Aorta (tissue), 5 donors: ENCODE results near the gene DDR2. TPM values are rescaled to one million over a fixed set of nuclear protein-coding genes. Genes with fewer than 3 reads are reported as not detected.
A peak's percentile ranks its signal among the peaks of the same experiment; 100 is the strongest.

Experiments used
- ATAC-seq: fragments of 200-7000 bp; cut with Tn5 transposase; one replicate; pipeline ENCODE4 v1.9.1; 2022; ENCODE audit warnings: moderate library complexity; ENCODE audit not compliant: low FRiP score
- DNase-seq, 2 donors: peaks; one replicate each; pipeline ENCODE4 v3.0.0-alpha.2; 2020
- H3K27ac ChIP-seq, 2 donors: one replicate each; pipeline ENCODE4 v1.5.1; 2013; ENCODE audit warnings: low read length in 2 of 2, mild to moderate bottlenecking in 2 of 2, moderate library complexity in 2 of 2, control low read depth in 1 of 2, inconsistent platforms in 1 of 2, low read depth in 1 of 2
- H3K27me3 ChIP-seq, 2 donors: one replicate each; pipeline ENCODE4 v1.6.1; 2013; ENCODE audit warnings: control low read depth in 1 of 2, low read length in 1 of 2, mild to moderate bottlenecking in 1 of 2, moderate library complexity in 1 of 2; ENCODE audit not compliant: insufficient read depth in 2 of 2, control insufficient read depth in 1 of 2
- H3K36me3 ChIP-seq, 2 donors: one replicate each; pipeline ENCODE4 v1.6.1; 2013; ENCODE audit warnings: control low read depth in 1 of 2, low read length in 1 of 2, mild to moderate bottlenecking in 1 of 2; ENCODE audit not compliant: insufficient read depth in 2 of 2, control insufficient read depth in 1 of 2
- H3K4me1 ChIP-seq, 2 donors: one replicate each; pipeline ENCODE4 v1.6.1; 2013; ENCODE audit warnings: low read length in 2 of 2, control low read depth in 1 of 2, mild to moderate bottlenecking in 1 of 2, moderate library complexity in 1 of 2; ENCODE audit not compliant: insufficient read depth in 2 of 2, control insufficient read depth in 1 of 2
- H3K4me3 ChIP-seq, 2 donors: one replicate each; pipeline ENCODE4 v1.5.1; 2013; ENCODE audit warnings: low read length in 2 of 2, control low read depth in 1 of 2, mild to moderate bottlenecking in 1 of 2
- H3K9me3 ChIP-seq: one replicate; pipeline ENCODE4 v1.6.1; 2013; ENCODE audit warnings: mild to moderate bottlenecking, low read length; ENCODE audit not compliant: control insufficient read depth
- WGBS, 2 donors: extraction: QIAGEN DNeasy Blood & Tissue Kit; methylation state at CpG; one replicate each; pipeline ENCODE4 v1.1.7; 2013; 5-methylcytosine and 5-hydroxymethylcytosine counted together
- intact Hi-C, 2 donors: fragments of 100-400 bp; cut with DNase I; formaldehyde crosslinking; loops; one replicate each; pipeline versions ENCODE4 v1.14.2 to v1.15.0; 2022
- polyA plus RNA-seq, 2 donors: library from polyadenylated mRNA; stranded (reverse); fragments of 200-250 nt; gene quantifications; one replicate each; pipeline ENCODE4 v1.2.3, GENCODE V29; 2013
- total RNA-seq, 2 donors: library from RNA; stranded (reverse); fragmentation: NEBNext Ultra II Directional; extraction: Animal tissue kit (Norgen Biotek cat#: 25700); gene quantifications; one replicate each; pipeline ENCODE4 v1.2.1, GENCODE V29; 2021
- donor health status: healthy with polysubstance abuse.
- donor health status: Bipolar disorder and iron deficiency.
- donor health status: DM: no; HTN: no; CAD: no.
- donor health status: DM: no; HTN: no; CAD: no.
- donor health status: DM: yes; HTN: yes; CAD: no.

Gene DDR2
- total and polyA plus RNA-seq, 4 donors = 24.8 to 146 (median 76.5) TPM

DNA sequence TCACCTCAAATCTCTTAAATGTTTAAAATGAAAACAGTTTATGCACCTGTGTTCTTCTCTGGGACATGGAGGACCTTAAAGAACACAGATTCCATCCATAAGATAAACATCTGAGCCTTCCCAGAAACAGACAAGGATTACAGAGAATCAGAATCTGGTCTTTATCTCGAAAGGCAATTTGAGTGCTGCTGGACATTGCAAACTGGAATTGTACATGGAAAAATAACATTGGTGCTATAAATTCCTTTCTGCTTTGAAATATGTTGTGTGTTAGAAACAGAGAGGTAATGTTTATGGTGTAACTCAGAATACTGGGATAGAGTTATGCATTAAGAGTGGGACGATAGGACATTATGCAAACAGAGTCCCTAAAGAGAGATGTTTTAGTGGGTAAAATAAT is 6.6 kb upstream of the DDR2 start:
- H3K4me3 ChIP-seq = no peak overlapping the region
- intact Hi-C loops = no loop called here
- 28 to 34% methylated on average over 2 of the region's 2 CpGs for WGBS, 2 donors

DNA sequence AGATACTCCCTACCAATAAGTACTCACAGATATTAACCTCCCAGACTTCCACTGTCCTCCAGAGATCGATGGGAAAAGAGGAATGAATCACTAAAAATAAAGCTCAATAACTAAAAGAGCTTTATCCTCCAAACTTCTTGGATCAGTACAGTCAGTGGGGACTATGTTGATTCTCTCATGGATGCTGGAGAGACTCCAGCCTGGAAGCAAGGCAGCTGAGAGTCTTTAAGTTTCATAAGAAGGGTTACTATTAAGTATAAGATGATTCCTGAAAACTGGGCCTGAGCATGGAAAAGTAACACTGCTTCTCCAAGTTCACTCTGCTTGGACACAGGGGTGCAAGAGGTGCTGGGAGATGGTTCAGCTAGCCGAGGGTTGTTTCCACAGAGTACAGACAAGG is 6.2 kb upstream of the DDR2 start:
- no peak for DNase-seq
- Histone ChIP-seq H3K4me3 (peak overlapping the region in 1 of 2 donors; percentile 58), H3K27me3 (no peaks in the 10 kb centered on the region), H3K27ac (no peak overlapping the region), H3K9me3 (no peaks in the 10 kb centered on the region), H3K4me1 (peaks cover 2 to 4% of the 10 kb centered on the region in 2 donors), H3K36me3 (no peaks in the 10 kb centered on the region)
- ATAC-seq = no peak
- WGBS, 2 donors = 4 to 9% methylated on average over 2 of the region's 2 CpGs
- intact Hi-C loops = no loop called here

More for the DNA sequence above, 6.6 kb upstream of the DDR2 start:
- Histone ChIP-seq H3K36me3 (no peaks in the 10 kb centered on the region), H3K27me3 (no peaks in the 10 kb centered on the region), H3K9me3 (no peaks in the 10 kb centered on the region), H3K27ac (no peak overlapping the region), H3K4me1 (peaks cover under 1 to 4% of the 10 kb centered on the region in 2 donors)
- DNase-seq (no peak), ATAC-seq (no peak)

DNA sequence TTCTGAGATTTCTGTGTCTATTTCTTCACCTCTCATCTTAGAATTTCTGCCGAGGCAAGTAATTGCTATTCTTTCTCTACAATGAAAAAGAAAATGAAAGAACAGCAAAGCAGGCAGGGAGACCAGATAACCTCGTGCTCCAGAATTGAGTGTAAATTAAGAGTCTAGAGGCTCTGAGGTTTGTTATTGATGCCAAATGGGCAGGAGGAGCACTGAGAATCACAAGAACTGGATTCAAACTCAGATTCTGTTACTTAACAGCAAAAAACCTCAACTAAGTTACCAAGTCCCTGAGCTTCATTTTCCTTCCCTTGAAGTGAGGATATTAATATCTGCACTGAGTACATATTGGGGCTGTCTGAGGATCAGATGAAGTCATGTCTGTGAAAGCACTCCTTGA is 5.5 kb upstream of the DDR2 start:
- Histone ChIP-seq H3K9me3 (no peaks in the 10 kb centered on the region), H3K27me3 (no peaks in the 10 kb centered on the region), H3K36me3 (no peaks in the 10 kb centered on the region), H3K4me3 (peak overlapping the region; percentile 47 to 54), H3K27ac (peak overlapping the region; percentile 6 to 28), H3K4me1 (peaks cover 2 to 4% of the 10 kb centered on the region in 2 donors)
- DNase-seq = no peak
- ATAC-seq = peak; percentile 16
- WGBS, 2 donors = 2% methylated on average over 2 of the region's 2 CpGs
- intact Hi-C loops = no loop called here

DNA sequence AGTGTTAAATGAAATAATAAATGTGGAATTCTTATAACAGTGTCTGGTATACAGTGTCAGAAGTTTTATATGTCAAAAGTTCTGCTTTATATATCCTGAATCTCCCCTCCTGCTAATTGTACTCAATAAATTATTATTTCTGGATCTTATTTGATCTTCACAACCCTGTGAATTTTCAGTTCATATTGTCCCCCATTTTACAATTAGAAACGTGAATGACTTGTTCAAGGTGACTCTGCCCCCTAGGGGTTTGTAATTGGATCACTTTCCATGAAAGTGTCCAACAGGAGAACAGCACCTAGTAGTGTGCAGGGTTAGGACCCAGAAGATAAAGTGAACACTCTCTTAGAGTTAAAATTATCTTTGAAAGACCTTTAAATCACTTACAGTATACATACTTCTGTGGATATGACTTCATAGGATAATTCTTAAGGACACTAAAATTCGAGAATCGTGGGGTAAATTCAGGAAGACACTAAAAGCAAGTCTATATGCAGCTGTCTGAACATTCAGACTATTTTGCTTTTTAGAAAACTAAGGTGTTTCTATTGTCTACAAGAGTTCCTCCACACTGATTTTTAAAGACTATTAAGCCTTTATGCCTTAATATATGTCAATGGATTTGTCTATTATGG is 4.5 kb upstream of the DDR2 start:
- WGBS, 2 donors = 58 to 60% methylated on average over 3 of the region's 3 CpGs
- H3K4me1 ChIP-seq = peaks cover 2 to 4% of the 10 kb centered on the region in 2 donors
- H3K27ac ChIP-seq = no peak overlapping the region
- DNase-seq (no peak), ATAC-seq (no peak)
- no peaks in the 10 kb centered on the region for H3K27me3 ChIP-seq
- no peak overlapping the region for H3K4me3 ChIP-seq
- intact Hi-C loops = no loop called here
- no peaks in the 10 kb centered on the region for H3K36me3 ChIP-seq
- no peaks in the 10 kb centered on the region for H3K9me3 ChIP-seq

DNA sequence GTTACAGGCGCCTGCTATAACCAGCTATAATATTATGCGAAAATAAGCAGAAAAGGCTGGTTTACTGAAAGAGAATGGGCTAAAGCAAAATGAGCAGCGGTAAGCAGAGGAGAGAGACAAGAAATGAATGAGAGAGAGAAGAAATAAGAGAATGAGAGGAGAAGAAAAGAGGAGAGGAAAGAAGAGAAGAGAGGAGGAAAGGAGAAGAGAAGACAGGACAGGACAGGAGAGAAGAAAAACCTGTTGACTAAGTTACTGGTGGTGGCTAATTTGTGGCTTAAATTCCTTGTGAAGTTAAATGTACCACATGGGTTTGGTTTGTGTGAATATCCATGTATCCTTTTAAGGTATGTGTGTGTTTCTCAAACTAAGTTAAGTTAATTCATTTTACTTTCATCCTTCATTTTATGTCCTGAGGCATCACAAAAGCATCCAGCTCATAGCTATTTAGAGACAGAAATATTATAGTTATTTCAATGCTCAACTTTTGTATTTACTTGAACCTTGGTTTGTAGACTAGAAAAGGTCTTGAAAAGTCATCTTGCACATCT is 3.1 kb upstream of the DDR2 start:
- intact Hi-C loops = no loop called here
- peaks cover 5 to 8% of the 10 kb centered on the region in 2 donors for H3K4me1 ChIP-seq
- H3K36me3 ChIP-seq = no peaks in the 10 kb centered on the region
- 96 to 97% methylated on average over 3 of the region's 3 CpGs for WGBS, 2 donors
- ATAC-seq (no peak), DNase-seq (no peak)
- H3K27me3 ChIP-seq = no peaks in the 10 kb centered on the region
- no peaks in the 10 kb centered on the region for H3K9me3 ChIP-seq
- H3K27ac ChIP-seq = no peak overlapping the region
- H3K4me3 ChIP-seq = no peak overlapping the region

DNA sequence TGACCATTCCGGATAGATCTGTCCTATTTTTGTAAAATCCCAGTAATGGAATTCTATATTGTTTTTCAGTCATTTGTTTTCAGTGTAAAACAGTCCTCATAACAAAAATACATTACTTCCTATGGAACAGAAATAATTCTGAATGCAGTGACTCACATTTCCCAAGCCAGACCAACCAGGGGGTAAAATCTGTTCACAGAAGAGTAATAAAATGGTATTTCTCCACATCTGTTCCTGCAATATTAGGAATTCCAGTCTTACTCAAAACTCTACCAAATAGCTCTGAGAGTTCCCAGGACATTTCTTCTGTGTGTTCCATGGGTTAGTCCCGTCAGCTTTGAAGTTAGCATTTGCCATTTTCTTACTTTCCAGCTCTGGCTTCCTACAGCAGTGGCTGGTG is 2.6 kb upstream of the DDR2 start:
- Histone ChIP-seq H3K4me1 (peaks cover 7 to 10% of the 10 kb centered on the region in 2 donors), H3K4me3 (no peak overlapping the region), H3K9me3 (no peaks in the 10 kb centered on the region), H3K27ac (peak overlapping the region; percentile 28 to 95), H3K36me3 (no peaks in the 10 kb centered on the region), H3K27me3 (no peaks in the 10 kb centered on the region)
- ATAC-seq = no peak
- DNase-seq = no peak
- intact Hi-C loops = loop anchor here in 1 of 2 donors (5.0 kb wide), 2 partner anchors 43 to 103 kb away; no protein-coding TSS in a partner anchor
- 70 to 80% methylated on average over 2 of the region's 2 CpGs for WGBS, 2 donors

DNA sequence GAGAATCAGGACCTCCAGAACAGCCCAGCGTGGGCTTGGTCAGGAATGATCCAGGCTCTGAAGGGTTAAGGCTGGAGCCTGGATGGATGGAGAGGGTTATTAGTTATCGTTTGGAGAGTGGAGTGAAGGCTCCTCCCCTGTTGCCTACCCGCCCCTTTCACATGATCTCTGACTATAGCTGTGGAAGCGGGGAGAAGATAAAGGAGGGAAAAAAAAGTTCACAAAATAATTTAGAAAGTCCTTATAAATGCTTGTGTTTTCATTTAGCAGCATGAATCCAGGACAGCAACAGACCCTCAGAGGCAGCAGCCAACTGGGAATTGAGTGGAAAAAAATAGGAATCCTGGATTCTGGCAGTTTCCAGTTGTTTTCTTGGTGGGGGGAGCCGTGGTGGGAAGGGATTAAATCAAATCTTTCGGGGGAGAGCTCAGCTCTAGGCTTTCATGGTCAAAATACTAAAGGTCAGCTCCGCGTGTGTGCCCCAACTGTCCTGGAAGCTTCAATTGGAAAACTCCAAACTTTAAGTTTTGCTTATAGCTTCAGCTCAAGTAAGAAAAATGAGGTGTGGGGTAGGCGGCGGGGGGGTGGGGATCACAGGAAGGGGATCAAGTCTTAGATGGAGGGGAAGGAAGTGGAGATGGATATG is 595 bp upstream of the DDR2 start:
- Histone ChIP-seq H3K36me3 (no peaks in the 10 kb centered on the region), H3K9me3 (no peaks in the 10 kb centered on the region), H3K4me1 (peaks cover 12 to 17% of the 10 kb centered on the region in 2 donors), H3K4me3 (peak overlapping the region; percentile 66 to 99), H3K27me3 (no peaks in the 10 kb centered on the region), H3K27ac (peak overlapping the region; percentile 53 to 95)
- WGBS, 2 donors = 5 to 6% methylated on average over 10 of the region's 10 CpGs
- ATAC-seq (peak; percentile 90), DNase-seq (peak in 1 of 2 donors; percentile 52)
- intact Hi-C loops = loop anchor here in 1 of 2 donors (5.0 kb wide), 2 partner anchors 41 to 101 kb away; no protein-coding TSS in a partner anchor

DNA sequence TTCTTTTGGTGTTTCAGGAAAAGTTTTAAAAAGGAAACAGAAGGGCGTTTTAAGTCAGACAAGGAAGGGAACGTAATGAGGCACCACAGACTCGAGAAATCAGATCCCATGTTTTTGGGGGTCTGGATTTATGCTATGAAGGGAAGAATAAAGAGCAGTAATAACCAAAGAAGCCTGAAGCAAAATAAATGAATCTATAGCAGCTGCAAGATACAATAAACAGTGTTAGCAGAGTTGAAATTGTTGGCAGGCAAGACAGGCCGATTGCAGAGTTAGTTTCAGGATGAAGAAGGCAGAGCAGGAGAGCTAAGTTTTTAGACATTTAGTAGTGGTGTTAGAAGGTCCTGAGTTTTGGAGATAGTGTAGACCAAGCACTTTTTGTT is 425 bp downstream of the DDR2 start:
- intact Hi-C loops = loop anchor here in 1 of 2 donors (5.0 kb wide), 2 partner anchors 40 to 100 kb away; no protein-coding TSS in a partner anchor
- DNase-seq (no peak), ATAC-seq (no peak)
- WGBS, 2 donors = 7 to 10% methylated on average over 4 of the region's 4 CpGs
- Histone ChIP-seq H3K4me1 (peaks cover 12 to 17% of the 10 kb centered on the region in 2 donors), H3K4me3 (peak overlapping the region; percentile 66 to 99), H3K27me3 (no peaks in the 10 kb centered on the region), H3K9me3 (no peaks in the 10 kb centered on the region), H3K36me3 (no peaks in the 10 kb centered on the region), H3K27ac (peak overlapping the region; percentile 22 to 95)
